SK-N-SH treated with all-trans-retinoic acid at 6 μM for 48 hours (cell line): ENCODE data around the gene KLHL3.

Source experiments
- ATAC-seq: fragments of 200-7000 bp; cut with Tn5 transposase; 3 replicates; pipeline ENCODE4 v1.9.1; 2020; ENCODE audit warnings: mild to moderate bottlenecking, moderate library complexity
- ARNTL ChIP-seq: fragments of 450-650 bp; formaldehyde crosslinking; IDR thresholded peaks from 2 replicates; pipeline ENCODE4 v1.5.0; 2020; ENCODE audit warnings: low read depth, mild to moderate bottlenecking, moderate library complexity, borderline replicate concordance
- BACH2 ChIP-seq: fragments of 250-450 bp; sonication (Bioruptor Pico); IDR thresholded peaks from 2 replicates; pipeline ENCODE4 v1.9.0; 2021; ENCODE audit warnings: mild to moderate bottlenecking, borderline replicate concordance
- CSDC2 ChIP-seq: fragments of 250-450 bp; sonication (Bioruptor Pico); IDR thresholded peaks from 2 replicates; pipeline ENCODE4 v1.5.0; 2020; ENCODE audit warnings: mild to moderate bottlenecking, moderate library complexity
- GLIS3 ChIP-seq: fragments of 250-450 bp; sonication (Bioruptor Pico); IDR thresholded peaks from 2 replicates; pipeline ENCODE4 v1.5.0; 2020; ENCODE audit warnings: mild to moderate bottlenecking, moderate library complexity
- ISL1 ChIP-seq: fragments of 250-450 bp; sonication (Bioruptor Pico); IDR thresholded peaks from 2 replicates; pipeline ENCODE4 v2.1.2; 2022; ENCODE audit warnings: mild to moderate bottlenecking, moderate library complexity
- OSR1 ChIP-seq: fragments of 250-450 bp; sonication (Bioruptor Pico); IDR thresholded peaks from 2 replicates; pipeline ENCODE4 v1.8.0; 2022; ENCODE audit warnings: moderate library complexity, mild to moderate bottlenecking, inconsistent platforms
- PPARA ChIP-seq: fragments of 250-450 bp; sonication (Bioruptor Pico); IDR thresholded peaks from 2 replicates; pipeline ENCODE4 v1.5.0; 2020; ENCODE audit warnings: mild to moderate bottlenecking, borderline replicate concordance
- RARB ChIP-seq: fragments of 250-450 bp; sonication (Bioruptor Pico); IDR thresholded peaks from 2 replicates; pipeline ENCODE4 v1.8.0; 2021; ENCODE audit warnings: mild to moderate bottlenecking, moderate library complexity
- SNAI2 ChIP-seq: fragments of 250-450 bp; sonication (Bioruptor Pico); IDR thresholded peaks from 2 replicates; pipeline ENCODE4 v1.5.0; 2020; ENCODE audit warnings: mild to moderate bottlenecking, moderate library complexity
- TCF4 ChIP-seq: fragments of 250-450 bp; sonication (Bioruptor Pico); IDR thresholded peaks from 2 replicates; pipeline ENCODE4 v1.8.0; 2021; ENCODE audit warnings: mild to moderate bottlenecking, moderate library complexity, borderline replicate concordance
- TOX ChIP-seq: fragments of 250-450 bp; sonication (Bioruptor Pico); IDR thresholded peaks from 2 replicates; pipeline ENCODE4 v1.8.0; 2021; ENCODE audit warnings: mild to moderate bottlenecking, moderate library complexity, borderline replicate concordance
- ZC3H10 ChIP-seq: fragments of 250-450 bp; sonication (Bioruptor Pico); IDR thresholded peaks from 2 replicates; pipeline ENCODE4 v1.5.1; 2021; ENCODE audit warnings: mild to moderate bottlenecking, moderate library complexity
- ZFP3 ChIP-seq: fragments of 250-450 bp; sonication (Bioruptor Pico); IDR thresholded peaks from 2 replicates; pipeline ENCODE4 v1.5.0; 2020; ENCODE audit warnings: mild to moderate bottlenecking, moderate library complexity
- ZFP30 ChIP-seq: fragments of 450-650 bp; formaldehyde crosslinking; IDR thresholded peaks from 2 replicates; pipeline ENCODE4 v1.5.0; 2022; ENCODE audit warnings: mild to moderate bottlenecking, moderate library complexity
- ZNF565 ChIP-seq: fragments of 450-650 bp; formaldehyde crosslinking; conservative IDR thresholded peaks from 2 replicates; pipeline ENCODE4 v1.5.0; 2020; ENCODE audit warnings: low read depth, mild to moderate bottlenecking, moderate library complexity
- ZNF70 ChIP-seq: fragments of 450-650 bp; formaldehyde crosslinking; IDR thresholded peaks from 2 replicates; pipeline ENCODE4 v1.5.0; 2020; ENCODE audit warnings: mild to moderate bottlenecking, moderate library complexity
- TF ChIP-seq, protein P1 (sequence below): fragments of 250-450 bp; sonication (Bioruptor Pico); IDR thresholded peaks from 2 replicates; pipeline ENCODE4 v1.8.0; 2020; ENCODE audit warnings: mild to moderate bottlenecking, moderate library complexity, borderline replicate concordance
- TF ChIP-seq, protein P2 (sequence below): fragments of 250-450 bp; sonication (Bioruptor Pico); IDR thresholded peaks from 2 replicates; pipeline ENCODE4 v1.5.1; 2020; ENCODE audit warnings: low read depth, mild to moderate bottlenecking, moderate library complexity
- TF ChIP-seq, protein P3 (sequence below): fragments of 250-450 bp; sonication (Bioruptor Pico); IDR thresholded peaks from 2 replicates; pipeline ENCODE4 v1.8.0; 2021; ENCODE audit warnings: low read depth, mild to moderate bottlenecking, moderate library complexity, borderline replicate concordance
- TF ChIP-seq, protein P4 (sequence below): fragments of 250-450 bp; sonication (Bioruptor Pico); IDR thresholded peaks from 2 replicates; pipeline ENCODE4 v1.5.1; 2021; ENCODE audit warnings: mild to moderate bottlenecking, moderate library complexity

Gene KLHL3

DNA sequence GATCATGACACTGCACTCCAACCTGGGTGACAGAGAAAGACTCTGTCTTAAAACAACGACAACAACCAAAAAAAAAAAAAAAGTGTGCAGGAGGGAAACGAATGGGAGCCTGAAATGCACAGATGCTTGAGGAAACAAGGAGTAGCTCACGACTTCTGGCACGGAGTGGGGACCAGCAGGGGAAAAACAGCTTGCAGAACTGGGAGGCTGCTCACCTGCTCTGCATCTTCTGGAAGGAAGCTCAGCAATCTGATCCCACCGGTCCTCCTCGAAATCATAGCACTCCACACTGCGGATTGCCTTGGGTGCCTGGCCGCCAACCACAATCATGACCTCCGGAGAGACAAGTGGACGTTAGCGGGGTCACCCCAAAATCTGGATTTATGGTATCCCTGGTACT is 96.2 kb downstream of the KLHL3 start:
- ATAC-seq, result no peak

DNA sequence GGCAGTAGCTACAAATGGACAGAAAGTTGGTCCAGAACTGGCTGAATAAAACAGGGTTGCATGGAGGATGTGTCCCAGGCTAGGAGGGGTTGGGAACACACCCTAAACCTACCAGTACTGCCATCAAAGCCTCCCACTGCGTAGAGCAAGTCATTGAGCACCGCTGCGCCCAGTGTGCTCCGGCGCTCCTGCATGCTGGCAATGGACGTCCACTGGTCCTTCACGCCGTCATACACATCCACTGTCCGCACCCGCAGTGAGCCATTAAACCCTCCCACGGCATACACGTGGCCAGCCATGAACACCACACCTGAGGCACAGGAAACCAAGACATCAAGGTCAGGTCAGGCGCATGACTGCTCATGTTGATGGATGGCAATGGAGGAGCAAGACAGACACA is 97.0 kb downstream of the KLHL3 start:
- TF ChIP-seq ISL1 (CRISPR knock-in tag) (no peak), ZFP30 (CRISPR knock-in tag) (no peak), CSDC2 (no peak), TCF4 (CRISPR knock-in tag) (no peak), ZNF70 (CRISPR knock-in tag) (no peak), OSR1 (CRISPR knock-in tag) (no peak), GLIS3 (no peak), PPARA (CRISPR knock-in tag) (no peak)
- TF ChIP-seq, all 23 proteins: peak for 0

More for the DNA sequence above, 96.2 kb downstream of the KLHL3 start:
- TF ChIP-seq TOX (no peak), CSDC2 (no peak), PPARA (CRISPR knock-in tag) (no peak), ZFP3 (CRISPR knock-in tag) (no peak)
- TF ChIP-seq, protein P1, sequence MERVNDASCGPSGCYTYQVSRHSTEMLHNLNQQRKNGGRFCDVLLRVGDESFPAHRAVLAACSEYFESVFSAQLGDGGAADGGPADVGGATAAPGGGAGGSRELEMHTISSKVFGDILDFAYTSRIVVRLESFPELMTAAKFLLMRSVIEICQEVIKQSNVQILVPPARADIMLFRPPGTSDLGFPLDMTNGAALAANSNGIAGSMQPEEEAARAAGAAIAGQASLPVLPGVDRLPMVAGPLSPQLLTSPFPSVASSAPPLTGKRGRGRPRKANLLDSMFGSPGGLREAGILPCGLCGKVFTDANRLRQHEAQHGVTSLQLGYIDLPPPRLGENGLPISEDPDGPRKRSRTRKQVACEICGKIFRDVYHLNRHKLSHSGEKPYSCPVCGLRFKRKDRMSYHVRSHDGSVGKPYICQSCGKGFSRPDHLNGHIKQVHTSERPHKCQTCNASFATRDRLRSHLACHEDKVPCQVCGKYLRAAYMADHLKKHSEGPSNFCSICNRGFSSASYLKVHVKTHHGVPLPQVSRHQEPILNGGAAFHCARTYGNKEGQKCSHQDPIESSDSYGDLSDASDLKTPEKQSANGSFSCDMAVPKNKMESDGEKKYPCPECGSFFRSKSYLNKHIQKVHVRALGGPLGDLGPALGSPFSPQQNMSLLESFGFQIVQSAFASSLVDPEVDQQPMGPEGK (CRISPR knock-in tag), result no peak

DNA sequence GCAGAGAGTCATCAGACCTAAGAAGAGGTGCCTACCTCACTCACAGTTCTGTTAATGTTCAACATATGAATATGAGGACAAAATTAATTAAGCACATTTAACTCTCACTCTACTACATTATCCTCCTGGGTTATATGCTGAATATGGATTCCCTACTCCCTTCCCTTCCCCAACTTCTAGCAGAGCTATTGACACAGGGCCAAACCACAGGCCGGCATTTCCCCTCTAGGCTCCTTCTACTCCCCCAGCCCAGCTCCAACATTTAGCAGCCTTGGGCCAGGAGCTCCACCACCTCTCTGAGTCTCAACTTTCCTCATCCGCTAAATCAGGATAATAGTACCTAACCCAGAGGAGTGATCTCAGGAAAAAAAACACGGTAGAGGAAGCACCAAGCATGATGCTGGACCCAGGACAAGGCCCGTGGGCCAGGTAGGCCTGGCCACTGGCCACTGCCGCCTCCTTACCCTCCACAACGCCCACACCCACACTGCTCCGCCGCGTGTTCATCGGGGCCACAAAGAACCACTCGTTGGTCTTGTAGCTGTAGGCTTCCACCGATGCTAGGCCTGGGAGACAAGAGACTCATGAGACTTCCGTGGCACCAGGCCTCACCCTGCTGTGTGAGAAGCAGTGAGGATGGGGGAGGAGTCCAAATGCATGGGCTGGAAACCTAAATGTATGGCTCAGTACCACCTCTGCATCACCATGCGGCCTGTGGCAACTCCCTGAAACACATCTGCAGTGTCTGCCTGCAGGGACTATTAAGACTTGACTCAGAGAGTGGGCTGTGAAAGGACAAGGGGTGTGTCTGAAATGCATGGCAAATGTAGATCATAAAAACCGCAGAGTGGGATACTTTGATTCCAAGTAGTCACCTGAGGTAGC is 98.8 kb downstream of the KLHL3 start:
- TF ChIP-seq PPARA (CRISPR knock-in tag) (no peak), TOX (no peak), BACH2 (CRISPR knock-in tag) (no peak)
- TF ChIP-seq, protein P2, sequence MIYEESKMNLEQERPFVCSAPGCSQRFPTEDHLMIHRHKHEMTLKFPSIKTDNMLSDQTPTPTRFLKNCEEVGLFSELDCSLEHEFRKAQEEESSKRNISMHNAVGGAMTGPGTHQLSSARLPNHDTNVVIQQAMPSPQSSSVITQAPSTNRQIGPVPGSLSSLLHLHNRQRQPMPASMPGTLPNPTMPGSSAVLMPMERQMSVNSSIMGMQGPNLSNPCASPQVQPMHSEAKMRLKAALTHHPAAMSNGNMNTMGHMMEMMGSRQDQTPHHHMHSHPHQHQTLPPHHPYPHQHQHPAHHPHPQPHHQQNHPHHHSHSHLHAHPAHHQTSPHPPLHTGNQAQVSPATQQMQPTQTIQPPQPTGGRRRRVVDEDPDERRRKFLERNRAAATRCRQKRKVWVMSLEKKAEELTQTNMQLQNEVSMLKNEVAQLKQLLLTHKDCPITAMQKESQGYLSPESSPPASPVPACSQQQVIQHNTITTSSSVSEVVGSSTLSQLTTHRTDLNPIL (CRISPR knock-in tag), result no peak
- ATAC-seq, result no peak

More for the DNA sequence above, 97.0 kb downstream of the KLHL3 start:
- no peak for ATAC-seq

DNA sequence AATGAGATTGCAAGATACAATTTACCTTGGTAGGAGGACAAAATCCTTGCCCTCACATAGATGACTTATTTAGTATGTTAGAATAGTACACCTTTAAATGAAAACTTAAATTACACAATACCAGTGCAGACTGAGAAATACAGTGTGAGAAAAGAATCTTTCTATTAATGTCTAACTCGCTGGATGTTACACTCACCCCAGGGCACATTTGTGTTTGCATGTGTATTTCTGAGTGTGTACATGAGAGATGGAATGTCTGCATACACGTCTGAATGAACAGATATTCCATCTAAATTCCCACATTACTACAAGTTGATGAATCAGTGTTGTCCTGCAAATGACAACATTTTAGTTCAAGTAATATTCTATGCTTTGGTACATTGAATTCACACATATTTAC is 99.8 kb downstream of the KLHL3 start:
- ATAC-seq, result no peak
- TF ChIP-seq CSDC2 (no peak), SNAI2 (CRISPR knock-in tag) (no peak), GLIS3 (no peak), ZFP30 (CRISPR knock-in tag) (no peak), TOX (no peak), BACH2 (CRISPR knock-in tag) (no peak)

DNA sequence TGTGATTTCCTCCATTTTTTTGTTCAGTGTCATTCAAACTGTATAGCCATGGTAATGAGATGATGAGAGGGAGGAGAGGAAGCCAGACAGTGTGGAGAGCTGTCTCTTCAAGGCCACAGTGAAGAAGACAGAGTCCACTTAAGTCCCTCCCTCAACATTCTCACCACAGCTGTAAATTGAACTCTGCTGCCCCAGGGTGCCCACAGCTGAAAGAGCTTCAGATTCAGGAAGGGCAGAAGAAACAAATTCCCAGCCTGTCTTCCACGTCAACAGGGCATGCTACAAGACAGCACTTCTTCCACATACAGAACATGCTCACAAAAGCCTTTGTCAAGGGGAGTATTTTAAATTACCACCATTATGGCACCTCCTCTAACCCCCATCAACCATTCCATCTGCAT is 100.4 kb downstream of the KLHL3 start:
- TF ChIP-seq, protein P1 (CRISPR knock-in tag), result no peak
- no peak for TF ChIP-seq ZC3H10 (CRISPR knock-in tag)
- TF ChIP-seq, protein P2 (CRISPR knock-in tag), result no peak
- TF ChIP-seq GLIS3, result no peak
- TF ChIP-seq ZNF70 (CRISPR knock-in tag), result no peak
- no peak for TF ChIP-seq CSDC2
- TF ChIP-seq ARNTL (CRISPR knock-in tag), result no peak
- no peak for TF ChIP-seq ZFP3 (CRISPR knock-in tag)
- TF ChIP-seq, protein P3, sequence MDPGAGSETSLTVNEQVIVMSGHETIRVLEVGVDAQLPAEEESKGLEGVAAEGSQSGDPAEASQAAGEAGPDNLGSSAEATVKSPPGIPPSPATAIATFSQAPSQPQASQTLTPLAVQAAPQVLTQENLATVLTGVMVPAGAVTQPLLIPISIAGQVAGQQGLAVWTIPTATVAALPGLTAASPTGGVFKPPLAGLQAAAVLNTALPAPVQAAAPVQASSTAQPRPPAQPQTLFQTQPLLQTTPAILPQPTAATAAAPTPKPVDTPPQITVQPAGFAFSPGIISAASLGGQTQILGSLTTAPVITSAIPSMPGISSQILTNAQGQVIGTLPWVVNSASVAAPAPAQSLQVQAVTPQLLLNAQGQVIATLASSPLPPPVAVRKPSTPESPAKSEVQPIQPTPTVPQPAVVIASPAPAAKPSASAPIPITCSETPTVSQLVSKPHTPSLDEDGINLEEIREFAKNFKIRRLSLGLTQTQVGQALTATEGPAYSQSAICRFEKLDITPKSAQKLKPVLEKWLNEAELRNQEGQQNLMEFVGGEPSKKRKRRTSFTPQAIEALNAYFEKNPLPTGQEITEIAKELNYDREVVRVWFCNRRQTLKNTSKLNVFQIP, result no peak
- no peak for TF ChIP-seq PPARA (CRISPR knock-in tag)
- no peak for TF ChIP-seq RARB (CRISPR knock-in tag)
- TF ChIP-seq, protein P4, sequence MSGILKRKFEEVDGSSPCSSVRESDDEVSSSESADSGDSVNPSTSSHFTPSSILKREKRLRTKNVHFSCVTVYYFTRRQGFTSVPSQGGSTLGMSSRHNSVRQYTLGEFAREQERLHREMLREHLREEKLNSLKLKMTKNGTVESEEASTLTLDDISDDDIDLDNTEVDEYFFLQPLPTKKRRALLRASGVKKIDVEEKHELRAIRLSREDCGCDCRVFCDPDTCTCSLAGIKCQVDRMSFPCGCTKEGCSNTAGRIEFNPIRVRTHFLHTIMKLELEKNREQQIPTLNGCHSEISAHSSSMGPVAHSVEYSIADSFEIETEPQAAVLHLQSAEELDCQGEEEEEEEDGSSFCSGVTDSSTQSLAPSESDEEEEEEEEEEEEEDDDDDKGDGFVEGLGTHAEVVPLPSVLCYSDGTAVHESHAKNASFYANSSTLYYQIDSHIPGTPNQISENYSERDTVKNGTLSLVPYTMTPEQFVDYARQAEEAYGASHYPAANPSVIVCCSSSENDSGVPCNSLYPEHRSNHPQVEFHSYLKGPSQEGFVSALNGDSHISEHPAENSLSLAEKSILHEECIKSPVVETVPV (CRISPR knock-in tag), result no peak
- TF ChIP-seq ZNF565, result no peak
- TF ChIP-seq ISL1 (CRISPR knock-in tag), result no peak
- no peak for ATAC-seq
